NOMO-1 treated with dmso at 0.1 percent for 144 hours (cell line): ENCODE data around the gene PRKCD.

Experiments used
- DNase-seq: peaks from one replicate; lab custom pipeline; 2025; ENCODE audit not compliant: unreplicated experiment; lab: John Stamatoyannopoulos, UW

The PRKCD gene

DNA sequence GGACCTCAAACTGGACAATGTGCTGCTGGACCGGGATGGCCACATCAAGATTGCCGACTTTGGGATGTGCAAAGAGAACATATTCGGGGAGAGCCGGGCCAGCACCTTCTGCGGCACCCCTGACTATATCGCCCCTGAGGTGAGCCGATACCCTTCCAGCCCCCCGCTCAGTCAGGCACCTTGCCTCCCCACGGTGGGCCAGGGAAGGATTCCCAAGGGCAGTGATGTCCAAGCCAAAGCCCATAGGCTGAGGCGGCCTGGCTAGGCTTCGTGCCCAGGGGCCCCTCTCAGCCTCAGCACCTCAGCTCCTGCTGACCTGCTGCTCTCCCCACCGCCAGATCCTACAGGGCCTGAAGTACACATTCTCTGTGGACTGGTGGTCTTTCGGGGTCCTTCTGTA, 27.7 kb downstream of the PRKCD start:
- no peak for DNase-seq

DNA sequence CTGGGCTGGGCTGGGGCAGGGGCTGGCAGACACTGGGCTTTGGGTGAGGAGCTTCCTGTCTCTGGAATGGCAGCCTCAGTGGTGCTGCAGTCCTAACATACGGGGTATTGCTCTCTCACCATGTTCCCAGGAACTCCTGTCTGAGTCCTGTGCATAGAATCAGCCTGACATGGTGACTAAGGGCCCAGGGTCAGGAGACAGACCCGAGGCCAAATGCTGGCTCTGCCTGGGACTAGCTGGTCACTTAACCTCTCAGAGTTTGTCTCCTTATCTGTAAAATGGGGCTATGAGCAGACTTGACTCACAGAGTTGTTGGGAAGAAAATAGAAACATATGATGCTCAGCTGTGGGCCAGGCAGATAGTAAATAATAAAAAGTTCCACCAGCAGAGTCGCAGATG, 28.3 kb downstream of the PRKCD start:
- no peak for DNase-seq

DNA sequence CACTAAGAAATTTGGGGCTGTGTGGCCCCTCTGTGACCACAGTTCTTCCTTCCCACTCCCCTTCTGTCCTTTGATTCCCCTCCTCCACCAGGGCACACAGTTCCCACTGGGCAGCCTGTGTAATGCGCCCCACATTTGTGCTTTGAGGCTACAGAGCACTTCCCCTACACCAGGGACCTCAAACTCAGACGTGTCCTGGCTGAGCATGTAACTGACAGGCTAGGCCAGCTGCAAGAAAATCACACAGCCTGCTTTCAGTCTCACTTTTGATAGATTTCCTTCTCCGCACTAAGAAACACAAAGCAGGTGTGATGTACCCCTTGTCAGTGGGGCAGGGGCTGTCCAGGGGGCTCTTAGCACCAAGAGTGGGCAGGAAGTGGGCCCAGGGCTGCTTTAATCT, 29.6 kb downstream of the PRKCD start:
- DNase-seq: no peak

DNA sequence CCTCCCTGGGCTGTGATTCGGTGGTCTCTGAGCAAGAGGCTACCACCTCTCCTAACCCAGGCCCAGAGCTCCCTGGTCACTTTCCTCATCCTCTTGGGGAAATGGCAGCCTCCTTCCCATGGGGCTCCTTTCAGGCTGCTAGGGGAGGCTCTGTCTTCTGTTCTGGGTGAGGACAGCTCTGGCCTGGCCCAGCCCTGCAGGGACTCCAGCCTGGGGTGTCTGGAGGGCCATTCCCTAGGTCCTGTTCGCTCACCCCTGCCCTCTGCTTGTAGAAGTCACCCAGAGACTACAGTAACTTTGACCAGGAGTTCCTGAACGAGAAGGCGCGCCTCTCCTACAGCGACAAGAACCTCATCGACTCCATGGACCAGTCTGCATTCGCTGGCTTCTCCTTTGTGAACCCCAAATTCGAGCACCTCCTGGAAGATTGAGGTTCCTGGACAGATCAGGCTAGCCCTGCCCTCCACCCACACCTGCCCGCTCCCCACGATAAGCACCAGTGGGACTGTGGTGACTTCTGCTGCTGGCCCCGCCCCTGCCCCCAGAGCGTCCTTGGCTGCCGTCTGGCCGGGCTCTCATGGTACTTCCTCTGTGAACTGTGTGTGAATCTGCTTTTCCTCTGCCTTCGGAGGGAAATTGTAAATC, 30.9 kb downstream of the PRKCD start:
- DNase-seq: no peak

DNA sequence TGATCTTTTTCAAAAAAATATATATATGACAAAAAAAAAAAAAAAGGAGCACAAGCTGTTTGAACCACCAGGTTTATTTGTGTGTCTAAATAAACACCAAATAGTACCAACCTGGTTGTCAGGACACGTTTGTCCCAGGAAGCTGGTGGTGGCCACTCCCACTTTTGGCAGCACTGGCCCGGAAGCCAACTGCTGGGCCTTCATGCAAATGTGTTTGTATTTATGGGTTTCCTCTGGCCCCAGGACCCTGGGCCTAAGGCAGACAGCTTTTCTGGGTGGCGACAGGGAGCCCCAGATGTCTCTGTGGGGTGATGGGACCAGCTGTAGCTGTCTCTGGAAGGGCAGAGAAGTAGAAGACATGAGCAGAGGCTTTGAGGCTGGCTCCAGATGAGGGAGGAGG, 31.6 kb downstream of the PRKCD start:
- no peak for DNase-seq

DNA sequence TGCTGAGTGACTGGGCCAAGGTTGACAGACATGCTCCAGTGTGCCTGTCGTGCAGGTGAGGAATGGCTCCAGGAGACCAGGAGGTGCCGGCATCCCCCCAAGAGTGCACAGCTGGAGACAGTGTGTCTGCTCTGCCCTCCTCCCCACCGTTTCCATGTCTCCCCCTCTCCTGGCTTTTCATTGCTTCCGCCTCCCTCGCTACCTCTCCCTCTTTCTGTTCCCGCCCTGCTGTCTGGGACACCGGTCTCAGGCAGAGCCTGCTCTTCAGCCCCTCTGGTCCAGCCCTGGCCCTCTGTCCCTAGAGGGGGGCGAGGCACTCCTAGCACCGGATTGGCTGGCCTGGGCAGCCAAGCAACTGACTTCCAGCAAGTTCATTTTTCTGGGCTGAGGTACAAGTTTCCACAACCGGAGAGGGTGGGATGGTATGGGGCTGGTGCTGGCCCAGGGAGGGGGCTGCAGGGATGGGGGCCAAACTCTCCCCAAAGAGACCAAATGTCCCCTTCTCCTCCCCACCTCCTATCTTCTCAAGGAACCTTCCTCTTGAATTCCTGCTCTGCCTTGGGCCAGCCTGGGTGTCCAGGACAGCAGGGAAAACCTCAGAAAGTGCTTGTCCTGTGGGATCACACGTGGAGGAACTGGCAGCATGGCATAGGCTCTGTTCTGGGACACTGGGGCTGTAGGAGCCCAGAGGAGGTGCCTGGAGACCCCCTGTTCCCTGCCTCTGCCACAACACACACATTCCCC, 32.6 kb downstream of the PRKCD start:
- DNase-seq: no peak

DNA sequence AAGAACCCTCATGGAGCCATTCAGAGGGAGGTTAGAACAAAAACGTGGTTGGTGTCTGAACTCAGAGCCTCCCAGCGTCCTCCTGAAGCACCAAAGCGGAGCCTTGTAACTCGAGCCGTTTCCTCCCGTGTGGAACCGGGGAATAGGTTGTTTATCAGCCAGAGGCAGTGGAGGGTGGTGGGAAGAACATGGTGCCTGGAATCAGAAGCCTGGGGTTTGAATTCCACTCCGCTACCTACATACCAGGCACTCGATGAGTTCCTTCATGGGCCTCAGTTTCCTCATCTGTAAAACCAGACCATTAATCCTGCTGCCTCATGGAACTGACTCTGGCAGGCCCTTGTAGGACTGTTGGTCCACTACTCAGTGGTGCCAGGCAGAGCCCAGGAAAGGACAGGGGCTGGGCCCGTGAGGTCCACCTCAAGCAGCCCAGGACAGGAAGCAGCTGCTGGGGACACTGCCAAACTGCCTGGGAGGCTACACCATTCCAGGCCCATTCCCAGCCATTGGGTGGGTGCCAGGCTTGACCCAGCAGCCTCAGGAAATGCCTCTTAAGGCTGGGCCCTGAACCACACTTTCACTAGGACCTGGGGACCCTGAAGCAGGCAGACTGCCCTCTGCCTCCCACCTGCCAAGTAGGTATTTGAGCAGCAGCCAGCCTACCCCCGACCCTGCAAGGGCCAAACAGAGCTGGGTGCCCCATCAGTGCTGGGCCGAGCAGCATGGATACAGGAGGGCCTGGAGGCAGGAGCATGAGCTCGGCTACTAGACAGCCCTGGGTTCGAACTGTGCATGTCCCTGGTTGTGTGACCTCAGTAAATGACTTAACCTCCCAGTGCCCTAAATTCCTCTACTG, 33.4 kb downstream of the PRKCD start:
- DNase-seq: no peak

DNA sequence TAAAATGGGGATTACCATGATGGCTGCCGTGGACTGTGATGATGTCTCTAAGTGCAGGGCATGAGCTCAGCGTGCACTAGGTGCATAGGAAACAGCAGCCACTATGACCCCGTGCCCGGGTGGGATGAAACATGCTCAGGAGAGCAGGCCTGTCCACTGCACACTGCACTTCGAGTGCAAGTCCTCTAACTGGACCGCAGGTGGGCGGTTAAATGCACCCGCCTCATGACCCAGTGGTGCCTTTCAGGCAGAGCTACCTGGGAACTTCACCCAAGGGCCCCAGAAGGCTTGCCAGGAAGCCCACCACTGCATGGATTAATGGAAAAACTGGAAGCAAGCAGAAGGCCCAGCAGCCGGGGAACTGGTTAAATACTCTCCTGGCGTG, 34.0 kb downstream of the PRKCD start:
- DNase-seq: no peak

DNA sequence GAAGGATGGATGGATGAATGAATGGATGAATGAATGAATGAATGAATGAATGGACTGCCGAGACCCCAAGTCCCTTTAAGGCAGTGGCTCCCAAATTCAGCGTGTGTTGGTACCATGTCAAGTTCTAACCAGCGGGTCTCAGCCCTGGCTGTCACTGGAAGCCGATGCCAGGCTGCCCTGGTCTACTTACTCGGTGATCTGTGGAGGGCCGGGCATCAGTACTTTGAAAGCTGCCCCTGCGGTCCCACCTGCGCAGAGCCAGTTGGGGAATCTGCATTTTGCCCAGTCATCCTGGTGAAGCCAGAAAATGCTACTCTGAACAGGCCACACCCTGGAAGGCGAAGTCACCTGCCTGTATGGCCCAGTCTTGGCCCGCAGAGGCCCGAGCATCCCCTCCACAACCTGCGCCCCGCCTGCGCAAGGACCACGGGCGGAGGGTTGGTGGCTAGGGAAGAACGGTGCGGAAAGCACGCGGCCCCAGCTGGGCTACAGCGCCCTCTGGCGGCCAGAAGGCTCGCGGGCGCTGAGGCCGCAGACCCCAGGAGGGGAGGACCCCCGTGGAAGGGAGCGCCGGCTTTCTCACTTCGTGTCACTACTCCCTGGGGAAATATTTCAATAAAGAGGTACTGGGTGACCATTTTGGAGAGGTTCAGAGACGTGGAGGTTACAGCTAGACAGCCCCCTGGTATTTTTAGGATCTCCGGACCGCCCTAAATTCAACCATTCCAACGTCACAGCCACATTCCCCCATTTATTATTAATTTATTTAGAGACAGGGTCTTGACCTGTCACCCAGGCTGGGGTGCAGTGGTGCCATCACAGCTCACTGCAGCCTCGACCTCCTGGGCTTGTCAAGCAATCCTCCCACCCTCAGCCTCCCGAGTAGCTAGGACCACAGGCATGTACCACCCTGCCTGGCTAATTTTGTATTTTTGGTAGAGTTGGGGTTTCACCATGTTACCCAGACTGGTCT, 34.9 kb downstream of the PRKCD start:
- peak; percentile 38 for DNase-seq

DNA sequence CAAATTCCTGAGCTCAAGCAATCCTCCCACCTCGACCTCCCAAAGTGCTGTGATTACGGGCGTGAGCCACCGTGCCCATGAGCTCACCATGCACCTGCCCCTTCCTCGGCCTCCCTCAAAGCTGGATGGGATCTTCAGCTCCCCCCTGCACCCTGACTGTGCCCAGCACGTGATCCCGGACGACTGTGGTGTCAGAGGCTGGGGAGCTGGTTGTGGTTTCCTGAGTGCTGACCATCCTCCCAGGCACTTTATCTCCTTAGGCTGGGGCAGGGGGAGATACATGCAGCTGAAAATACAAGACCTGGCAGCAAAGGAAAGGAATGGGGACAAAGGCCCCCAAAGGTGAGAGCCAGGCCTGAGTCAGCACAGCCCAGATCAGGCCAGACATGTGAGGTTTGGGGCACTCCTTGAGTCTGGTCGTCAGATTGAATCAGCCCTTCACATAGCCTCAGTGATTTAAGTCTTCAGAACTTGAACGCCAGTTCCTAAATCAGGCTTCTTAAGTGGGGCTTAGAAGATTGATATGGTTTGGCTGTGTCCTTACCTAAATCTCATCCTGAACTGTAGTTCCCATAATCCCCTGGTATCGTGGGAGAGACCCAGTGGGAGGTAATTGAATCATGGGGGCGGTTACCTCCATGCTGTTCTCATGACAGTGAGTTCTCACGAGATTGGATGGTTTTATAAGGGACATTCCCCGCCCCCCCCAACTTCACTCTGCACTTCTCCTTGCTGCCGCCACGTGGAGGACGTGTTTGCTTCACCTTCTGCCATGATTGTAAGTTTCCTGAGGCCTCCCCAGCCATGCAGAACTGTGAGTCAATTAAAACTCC, 35.8 kb downstream of the PRKCD start:
- DNase-seq: peak; percentile 58

DNA sequence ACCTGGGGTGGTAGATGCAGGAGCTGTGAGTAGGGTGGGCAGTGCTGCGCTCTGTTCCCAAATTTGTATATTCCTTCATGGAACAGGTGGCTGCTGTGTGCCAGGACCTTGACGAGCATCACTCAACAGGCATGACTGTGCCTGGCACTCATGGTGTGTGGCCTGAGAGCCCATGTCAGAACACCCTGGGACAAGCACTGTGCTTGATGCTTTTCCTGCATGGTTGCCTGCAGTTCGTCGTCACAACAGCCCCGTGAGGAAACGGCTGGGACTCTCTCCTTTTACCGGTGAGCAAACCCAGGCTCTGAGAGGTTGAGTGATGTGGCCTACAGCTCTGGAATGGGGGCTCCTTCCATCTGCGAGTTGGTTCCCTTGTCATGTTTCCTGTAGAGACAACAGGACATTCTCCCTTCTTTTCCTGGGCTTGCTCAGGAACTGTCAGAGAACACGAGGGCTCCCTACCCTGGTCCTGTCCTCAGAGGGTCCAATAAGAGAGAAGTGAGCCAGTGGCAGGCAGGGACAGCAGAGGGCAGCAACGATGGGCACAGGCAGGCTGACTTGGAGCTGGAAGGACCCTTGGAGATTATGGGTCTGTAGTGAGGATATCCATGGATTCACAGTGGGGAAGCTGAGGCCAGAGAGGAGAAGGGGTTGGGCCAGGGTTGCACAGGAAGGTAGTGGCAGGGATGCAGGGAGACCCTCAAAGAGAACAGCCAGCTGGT, 37.4 kb downstream of the PRKCD start:
- no peak for DNase-seq

DNA sequence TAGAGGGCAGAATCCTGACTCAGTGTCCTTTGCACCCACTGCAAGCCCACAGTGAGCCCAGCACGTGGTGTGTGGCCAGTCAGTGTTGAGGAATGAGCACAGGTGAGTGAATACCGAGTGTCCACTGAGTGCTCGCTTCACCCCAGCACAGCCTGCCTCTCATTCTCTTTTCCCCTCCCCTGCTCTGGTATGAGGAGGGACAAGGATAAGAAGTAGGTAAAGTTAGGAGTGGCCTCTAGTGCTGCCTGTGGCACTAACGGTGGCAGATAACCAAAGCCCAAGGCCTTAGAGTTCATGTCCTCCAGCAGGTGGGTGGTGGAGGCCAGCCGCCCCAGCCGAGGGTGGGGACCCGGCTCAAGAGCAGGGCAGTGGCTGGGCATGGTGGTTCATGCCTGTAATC, 38.0 kb downstream of the PRKCD start:
- DNase-seq: no peak

DNA sequence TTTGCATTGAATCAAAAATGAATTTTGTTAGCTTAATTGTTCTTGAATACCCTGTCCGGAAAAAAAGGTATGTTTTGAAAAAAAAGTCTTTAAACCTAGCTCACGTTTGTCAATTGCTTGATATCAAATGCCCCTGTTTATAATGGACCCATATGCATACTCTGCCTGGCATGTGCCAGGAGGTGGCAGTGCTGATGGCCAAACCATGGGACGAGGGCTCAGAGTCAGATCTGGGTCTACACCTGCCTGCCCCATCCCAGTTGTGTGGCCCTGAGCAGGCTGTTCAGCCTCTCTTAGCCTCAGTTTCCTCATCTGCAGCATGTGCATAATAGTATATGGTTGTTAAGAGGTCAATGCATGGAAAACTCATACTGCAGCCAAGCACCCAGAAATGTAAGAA, 38.8 kb downstream of the PRKCD start:
- DNase-seq: no peak

DNA sequence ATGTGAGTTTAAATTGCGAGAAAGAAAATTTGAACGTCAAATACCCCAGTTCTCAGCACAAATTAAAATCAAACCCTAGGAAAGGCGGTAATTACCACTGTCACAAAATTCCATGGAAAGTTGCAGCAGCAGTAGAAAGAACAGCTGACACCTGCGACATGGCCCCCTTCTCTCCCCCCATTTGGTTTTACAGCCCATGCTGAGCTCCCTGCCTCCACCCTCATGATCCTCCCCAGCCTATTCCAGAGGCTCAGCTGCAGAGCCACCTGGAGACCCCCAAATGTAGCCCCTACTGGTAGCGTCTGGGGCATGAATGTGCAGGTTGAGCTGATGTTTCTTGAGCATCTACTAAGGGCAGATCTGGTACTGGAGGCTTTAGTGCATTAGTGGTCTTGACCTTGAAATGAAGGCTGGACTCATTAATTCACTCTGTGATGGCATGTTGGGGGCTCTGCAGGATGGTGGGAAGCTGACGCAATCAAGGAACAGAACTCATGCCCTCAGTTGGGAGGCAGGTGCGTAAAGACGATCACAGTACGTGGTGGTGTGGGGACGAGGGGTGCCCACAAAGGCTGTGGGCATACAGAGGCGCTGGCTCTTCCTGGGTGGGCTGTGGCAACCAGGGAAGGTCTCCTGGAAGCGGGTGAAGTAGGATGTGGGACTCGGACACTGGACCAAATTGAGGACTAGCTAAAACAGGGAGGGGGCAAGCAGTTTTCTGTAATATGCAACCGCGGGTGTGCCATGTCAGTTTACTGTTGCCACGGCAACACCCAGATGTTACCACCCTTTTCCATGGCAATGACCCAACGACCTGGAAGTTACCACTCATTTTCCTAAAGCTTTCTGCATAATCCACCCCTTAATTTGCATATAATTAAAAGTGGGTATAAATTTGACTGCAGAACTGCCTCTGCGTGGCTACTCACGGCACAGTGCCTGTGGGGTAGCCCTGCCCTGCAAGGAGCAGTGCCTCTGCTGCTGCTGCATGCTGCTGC, 39.8 kb downstream of the PRKCD start:
- no peak for DNase-seq

DNA sequence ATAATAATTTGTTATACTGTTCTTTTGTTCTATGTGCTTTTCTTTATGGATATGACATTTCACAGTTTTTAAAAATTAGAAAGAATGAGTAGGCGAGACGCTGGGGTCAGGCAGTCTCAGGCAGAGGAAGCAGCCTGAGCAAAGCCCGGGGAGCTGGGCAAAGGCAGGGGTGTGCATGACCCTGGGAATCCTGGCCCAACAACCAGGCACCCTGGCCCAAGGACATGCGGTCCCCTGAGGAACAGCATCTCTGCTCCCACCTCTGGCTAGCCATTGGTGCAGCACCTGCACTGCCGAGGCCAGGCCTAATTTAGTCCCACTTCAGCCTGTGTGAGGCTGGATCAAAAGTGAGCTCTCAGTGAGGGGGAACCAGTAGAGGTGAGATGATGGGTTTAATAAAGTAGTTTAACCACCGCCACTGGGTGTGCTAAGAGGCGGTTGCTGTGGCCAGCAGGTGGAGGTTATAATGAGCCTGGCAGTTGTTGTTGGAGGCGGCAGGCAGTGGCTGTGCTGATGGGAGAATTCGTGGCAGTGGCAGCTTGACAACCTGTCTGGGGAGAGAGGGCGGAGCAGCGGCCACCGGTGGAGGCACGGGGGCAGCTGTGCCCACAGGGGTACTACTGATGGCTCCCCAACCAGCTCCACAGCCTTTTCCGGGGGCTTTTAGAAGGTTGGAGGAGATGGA, 41.5 kb downstream of the PRKCD start:
- DNase-seq: no peak

DNA sequence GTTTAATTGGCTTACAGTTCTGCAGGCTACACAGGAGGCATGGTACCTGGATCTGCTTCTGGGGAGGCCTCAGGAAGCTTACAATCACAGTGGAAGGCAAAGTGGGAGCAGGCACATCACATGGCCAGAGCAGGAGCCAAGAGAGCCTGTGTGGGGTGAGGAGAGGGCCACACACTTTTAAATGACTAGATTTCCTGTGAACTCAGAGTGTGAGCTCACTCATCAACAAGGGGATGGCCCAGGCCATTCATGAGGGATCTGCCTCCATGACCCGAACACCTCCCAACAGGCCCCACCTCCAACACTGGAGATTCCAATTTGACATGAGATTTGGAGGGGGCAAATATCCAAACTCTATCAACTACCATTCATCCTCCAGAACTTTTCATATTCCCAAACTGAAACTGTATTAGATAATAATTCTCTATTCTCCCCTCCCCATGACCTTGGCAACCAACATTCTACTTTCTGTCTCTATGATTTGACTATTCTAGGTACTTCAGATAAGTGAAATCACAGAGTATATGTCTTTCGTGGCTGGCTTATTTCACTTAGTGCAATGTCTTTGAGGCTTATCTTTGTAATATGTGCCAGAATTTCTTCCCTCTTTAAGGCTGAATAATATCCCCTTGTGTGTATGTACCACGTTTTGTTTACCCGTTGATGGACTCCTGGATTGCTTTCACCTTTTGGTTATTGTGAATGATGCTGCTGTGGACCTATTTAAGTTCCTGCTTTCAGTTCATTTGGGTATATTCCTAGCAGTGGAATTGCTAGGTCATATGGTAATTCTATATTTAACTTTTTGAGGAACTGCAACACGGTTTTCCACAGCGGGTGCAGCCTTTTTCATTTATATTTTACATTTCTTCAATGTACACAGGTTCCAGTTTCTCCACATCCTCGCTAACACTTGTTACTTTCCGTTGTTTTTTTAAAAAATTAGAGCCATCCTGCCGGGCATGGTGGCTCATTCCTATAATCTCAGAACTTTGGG, 51.0 kb downstream of the PRKCD start:
- DNase-seq: no peak
